ENCODE data around the gene CISH. TPM values are rescaled to one million over a fixed set of nuclear protein-coding genes. Genes with fewer than 3 reads are reported as not detected.

Gene CISH
- total and polyA plus RNA-seq, 9 of the 15 experiments (the other 6 are each of a cell fraction or from before 2014, with no cell fraction given), result 1.7 to 47.7 (median 18.3) TPM

DNA sequence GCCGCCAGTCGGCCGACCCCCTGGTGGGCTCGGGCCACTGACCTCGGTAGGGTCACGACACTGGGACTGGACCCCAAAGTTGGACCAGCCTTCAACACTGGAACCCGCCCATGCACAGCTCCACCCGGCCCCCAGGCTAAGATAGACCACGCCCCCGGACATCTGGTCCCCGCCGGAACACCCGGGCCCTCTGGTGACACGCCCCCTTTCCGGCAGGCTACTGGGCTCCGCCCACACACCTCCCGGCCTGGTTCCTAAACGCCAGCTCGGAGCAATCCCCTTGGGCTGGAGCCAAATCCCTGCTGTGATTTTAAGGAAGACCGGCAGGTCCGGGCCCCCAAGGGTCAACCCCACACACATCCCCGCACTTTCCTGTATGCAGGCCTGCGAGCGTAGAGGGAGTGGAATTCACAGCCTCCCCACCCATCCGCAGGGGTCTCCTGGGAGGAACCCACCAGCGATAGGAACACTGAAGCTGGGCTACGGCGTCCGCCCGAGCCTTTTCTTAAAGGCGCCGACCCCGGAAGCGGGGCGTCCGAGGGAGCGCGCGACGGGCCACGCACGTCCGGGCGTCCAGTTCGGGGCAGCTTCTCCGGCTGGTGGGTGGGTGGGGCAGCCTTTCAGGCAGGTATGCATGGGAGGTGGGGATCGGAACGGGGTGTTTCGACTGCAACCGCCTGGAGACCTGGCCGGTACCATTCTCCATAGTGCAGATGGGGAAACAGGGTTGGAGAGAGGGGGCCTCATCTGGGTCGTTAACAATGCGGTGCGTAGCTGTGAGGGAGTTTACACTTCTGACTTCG is 42.4 kb downstream of the CISH start, which contains the start of gene HEMK1 (continued):
- TF ChIP-seq NFATC3 (IDR thresholded peaks at IDR 0.05), result 0 out of 2 replicates have a peak, but pooled peaks have one; percentile 23
- no peak for TF ChIP-seq ZNF518B (CRISPR knock-in tag; IDR thresholded peaks at IDR 0.05)
- no peak for TF ChIP-seq ZNF780A (CRISPR knock-in tag; IDR thresholded peaks at IDR 0.05)
- peak; percentile 97 for TF ChIP-seq CREB3L1 (IDR thresholded peaks at IDR 0.05; ENCODE audit: borderline replicate concordance, low read depth)
- TF ChIP-seq EP300 (IDR thresholded peaks at IDR 0.05; ENCODE audit: low read length), result no peak
- no peak for TF ChIP-seq ZNF398 (CRISPR knock-in tag; IDR thresholded peaks at IDR 0.05)
- no peak for TF ChIP-seq MYBL2 (IDR thresholded peaks at IDR 0.05; ENCODE audit: low read depth)
- TF ChIP-seq MYBL2 (CRISPR knock-in tag; IDR thresholded peaks at IDR 0.05; ENCODE audit: borderline replicate concordance), result no peak
- no peak for TF ChIP-seq TCF7 (IDR thresholded peaks at IDR 0.05; ENCODE audit: borderline replicate concordance)
- TF ChIP-seq, protein P1, sequence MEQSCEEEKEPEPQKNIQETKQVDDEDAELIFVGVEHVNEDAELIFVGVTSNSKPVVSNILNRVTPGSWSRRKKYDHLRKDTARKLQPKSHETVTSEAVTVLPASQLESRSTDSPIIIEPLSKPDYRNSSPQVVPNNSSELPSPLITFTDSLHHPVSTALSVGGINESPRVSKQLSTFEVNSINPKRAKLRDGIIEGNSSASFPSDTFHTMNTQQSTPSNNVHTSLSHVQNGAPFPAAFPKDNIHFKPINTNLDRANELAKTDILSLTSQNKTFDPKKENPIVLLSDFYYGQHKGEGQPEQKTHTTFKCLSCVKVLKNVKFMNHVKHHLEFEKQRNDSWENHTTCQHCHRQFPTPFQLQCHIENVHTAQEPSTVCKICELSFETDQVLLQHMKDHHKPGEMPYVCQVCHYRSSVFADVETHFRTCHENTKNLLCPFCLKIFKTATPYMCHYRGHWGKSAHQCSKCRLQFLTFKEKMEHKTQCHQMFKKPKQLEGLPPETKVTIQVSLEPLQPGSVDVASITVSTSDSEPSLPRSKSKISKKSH (CRISPR knock-in tag; IDR thresholded peaks at IDR 0.05), result no peak
- TF ChIP-seq CBX5 (IDR thresholded peaks at IDR 0.05; ENCODE audit: borderline replicate concordance, low read depth), result no peak

All from K562 (cell line).